ENCODE measurements around the gene SLC6A18.

Gene SLC6A18

GRCh38 chr5:1189269-1189668, 35.9 kb upstream of the SLC6A18 start:
- Histone ChIP-seq H3K9me3 (no peaks in the 10 kb centered on the region), H3K4me3 (ENCODE audit: low read depth in 1 of 2, low read length in 1 of 2) (no peak overlapping the region), H3K4me1 (ENCODE audit: control insufficient read depth in 1 of 2, insufficient read depth in 1 of 2, low read depth in 1 of 2, low read length in 1 of 2) (no peaks in the 10 kb centered on the region), H3K27me3 (peaks cover 10% of the 10 kb centered on the region), H3K36me3 (no peaks in the 10 kb centered on the region), H3K27ac (no peak overlapping the region)
- TF ChIP-seq CTCF (IDR thresholded peaks at IDR 0.05) = no peak

GRCh38 chr5:1190278-1190677, 34.9 kb upstream of the SLC6A18 start:
- Histone ChIP-seq H3K9me3 (no peaks in the 10 kb centered on the region), H3K4me1 (ENCODE audit: control insufficient read depth in 1 of 2, insufficient read depth in 1 of 2, low read depth in 1 of 2, low read length in 1 of 2) (no peaks in the 10 kb centered on the region), H3K36me3 (no peaks in the 10 kb centered on the region), H3K4me3 (ENCODE audit: low read depth in 1 of 2, low read length in 1 of 2) (no peak overlapping the region), H3K27me3 (peaks cover 10% of the 10 kb centered on the region), H3K27ac (no peak overlapping the region)
- no peak for TF ChIP-seq CTCF (IDR thresholded peaks at IDR 0.05)

GRCh38 chr5:1190837-1191239, 34.3 kb upstream of the SLC6A18 start:
- no peak overlapping the region for H3K4me3 ChIP-seq (ENCODE audit: low read depth in 1 of 2, low read length in 1 of 2)
- no peaks in the 10 kb centered on the region for H3K4me1 ChIP-seq (ENCODE audit: control insufficient read depth in 1 of 2, insufficient read depth in 1 of 2, low read depth in 1 of 2, low read length in 1 of 2)
- H3K27me3 ChIP-seq = peaks cover 10% of the 10 kb centered on the region
- TF ChIP-seq CTCF (IDR thresholded peaks at IDR 0.05) = no peak
- H3K36me3 ChIP-seq = no peaks in the 10 kb centered on the region
- no peak overlapping the region for H3K27ac ChIP-seq
- H3K9me3 ChIP-seq = no peaks in the 10 kb centered on the region

GRCh38 chr5:1192971-1193590, 32.1 kb upstream of the SLC6A18 start:
- H3K27ac ChIP-seq = no peak overlapping the region
- no peak overlapping the region for H3K4me3 ChIP-seq (ENCODE audit: low read depth in 1 of 2, low read length in 1 of 2)
- no peaks in the 10 kb centered on the region for H3K9me3 ChIP-seq
- no peaks in the 10 kb centered on the region for H3K4me1 ChIP-seq (ENCODE audit: control insufficient read depth in 1 of 2, insufficient read depth in 1 of 2, low read depth in 1 of 2, low read length in 1 of 2)
- H3K27me3 ChIP-seq = peaks cover 10% of the 10 kb centered on the region
- TF ChIP-seq CTCF (IDR thresholded peaks at IDR 0.05) = no peak
- H3K36me3 ChIP-seq = no peaks in the 10 kb centered on the region

- TF ChIP-seq CTCF (IDR thresholded peaks at IDR 0.05) = no peak
- no peaks in the 10 kb centered on the region for H3K36me3 ChIP-seq
- peaks cover 10% of the 10 kb centered on the region for H3K27me3 ChIP-seq
- no peaks in the 10 kb centered on the region for H3K4me1 ChIP-seq (ENCODE audit: control insufficient read depth in 1 of 2, insufficient read depth in 1 of 2, low read depth in 1 of 2, low read length in 1 of 2)
- H3K4me3 ChIP-seq (ENCODE audit: low read depth in 1 of 2, low read length in 1 of 2) = no peak overlapping the region
- no peak overlapping the region for H3K27ac ChIP-seq
- H3K9me3 ChIP-seq = no peaks in the 10 kb centered on the region
Measured at GRCh38 chr5:1193591-1193985, 31.6 kb upstream of the SLC6A18 start.

- Histone ChIP-seq H3K27ac (no peak overlapping the region), H3K36me3 (no peaks in the 10 kb centered on the region), H3K27me3 (peaks cover 10% of the 10 kb centered on the region), H3K4me3 (ENCODE audit: low read depth in 1 of 2, low read length in 1 of 2) (no peak overlapping the region), H3K4me1 (ENCODE audit: control insufficient read depth in 1 of 2, insufficient read depth in 1 of 2, low read depth in 1 of 2, low read length in 1 of 2) (no peaks in the 10 kb centered on the region), H3K9me3 (no peaks in the 10 kb centered on the region)
- no peak for TF ChIP-seq CTCF (IDR thresholded peaks at IDR 0.05)
Measured at GRCh38 chr5:1194378-1194777, 30.8 kb upstream of the SLC6A18 start.
